GM21423 (cell line): ENCODE results near the gene GPR142.
"Not testable (repeated sequence)": the region's sequence is repeated elsewhere in the genome, so short reads cannot be mapped to it uniquely, and the experiment has no call there.

Experiments used
- ATAC-seq: cut with Tn5 transposase; IDR thresholded peaks from one replicate; pipeline ENCODE4 v1.9.1; 2021; ENCODE audit warnings: mild to moderate bottlenecking, moderate library complexity; ENCODE audit not compliant: unreplicated experiment

GPR142 gene

GRCh38 chr17:74390680-74391653 is 23.7 kb downstream of the GPR142 start:
- ATAC-seq: no peak

- ATAC-seq: no peak
Measured at GRCh38 chr17:74391771-74392170, 24.5 kb downstream of the GPR142 start.

DNA sequence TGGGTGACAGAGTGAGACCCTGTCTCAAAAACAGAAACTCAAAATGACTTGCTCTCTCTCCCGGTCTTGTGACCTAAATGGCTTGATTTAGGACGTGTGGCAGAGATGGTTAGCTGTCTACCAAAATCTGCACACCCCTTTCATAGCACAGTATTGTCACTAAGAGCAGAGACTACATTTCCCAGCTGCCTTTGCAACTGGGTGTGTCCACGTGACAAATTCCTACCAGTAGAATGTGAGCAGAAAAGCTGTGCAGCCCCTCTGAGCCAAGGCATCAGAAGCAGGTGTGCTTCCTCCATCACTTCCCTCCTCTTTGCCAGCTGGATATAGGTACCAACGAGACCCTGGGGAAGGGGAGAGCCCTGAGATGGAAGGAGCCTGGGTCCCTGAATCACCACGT is 25.5 kb downstream of the GPR142 start:
- ATAC-seq: no peak

DNA sequence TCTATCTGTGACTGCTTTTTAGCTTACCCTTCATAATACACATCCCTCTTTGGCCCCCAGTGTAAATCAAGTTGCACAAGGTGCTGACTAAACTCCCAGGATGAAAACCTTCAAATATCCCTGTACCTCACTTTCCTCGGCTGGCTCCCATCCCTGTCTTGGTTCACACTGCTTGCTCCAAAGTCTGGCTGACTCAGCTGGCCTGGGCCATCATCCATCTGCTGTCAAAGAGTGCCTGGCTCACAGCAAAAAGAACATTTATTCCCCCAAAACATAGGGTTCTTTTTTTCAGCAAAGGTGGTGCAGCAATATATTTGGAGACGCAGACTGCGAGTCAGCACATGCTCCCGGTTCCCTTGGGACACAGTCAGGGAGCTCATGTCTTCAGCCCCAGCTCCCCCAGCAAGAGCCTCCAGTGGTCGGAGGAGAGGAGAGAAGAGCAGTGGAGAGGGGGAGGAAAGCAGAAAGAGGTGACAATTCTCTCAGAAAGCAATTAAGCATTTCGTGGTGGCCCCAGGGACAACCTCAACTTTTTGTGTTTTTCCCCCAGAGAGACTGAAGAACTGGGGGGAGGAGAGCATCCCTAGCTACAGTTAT is 26.1 kb downstream of the GPR142 start:
- ATAC-seq: no peak

GRCh38 chr17:74394275-74394950 is 27.1 kb downstream of the GPR142 start:
- ATAC-seq: no peak

DNA sequence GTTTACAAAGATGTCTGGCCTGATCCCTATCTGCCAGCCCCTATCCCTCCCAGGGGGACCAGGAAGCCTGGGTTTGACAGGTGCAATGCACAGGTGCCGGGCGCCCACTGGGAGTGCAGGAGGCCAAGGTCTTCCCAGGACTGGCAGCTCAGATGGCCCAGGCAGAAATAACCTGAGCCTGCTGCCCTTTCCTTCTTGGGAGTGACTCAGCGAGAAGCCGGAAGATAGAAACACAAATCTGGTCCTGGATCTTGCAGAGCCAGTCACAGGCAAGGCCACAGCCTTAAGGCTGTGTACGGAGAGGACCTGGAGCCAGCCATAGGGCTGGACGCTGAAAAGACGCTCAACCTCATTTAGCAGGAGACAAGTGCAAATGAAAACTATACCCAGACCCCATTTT is 27.7 kb downstream of the GPR142 start:
- no peak for ATAC-seq

DNA sequence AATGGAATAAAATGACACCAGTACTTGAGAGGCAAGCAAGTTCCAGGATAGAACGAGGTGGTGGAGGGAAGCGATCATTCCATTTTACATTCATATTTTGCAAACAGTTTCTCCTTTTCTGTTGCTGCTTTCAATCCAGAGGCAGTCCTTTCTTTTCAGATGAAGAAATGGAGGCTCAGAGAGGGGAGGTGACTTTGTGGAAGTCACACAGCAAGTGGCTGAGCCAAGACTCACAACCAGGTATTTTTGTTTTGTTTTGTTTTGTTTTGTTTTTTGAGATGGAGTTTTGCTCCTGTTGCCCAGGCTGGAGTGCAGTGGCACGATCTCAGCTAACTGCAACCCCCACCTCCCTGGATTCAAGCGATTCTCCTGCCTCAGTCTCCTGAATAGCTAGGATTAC is 29.3 kb downstream of the GPR142 start:
- ATAC-seq: no peak

DNA sequence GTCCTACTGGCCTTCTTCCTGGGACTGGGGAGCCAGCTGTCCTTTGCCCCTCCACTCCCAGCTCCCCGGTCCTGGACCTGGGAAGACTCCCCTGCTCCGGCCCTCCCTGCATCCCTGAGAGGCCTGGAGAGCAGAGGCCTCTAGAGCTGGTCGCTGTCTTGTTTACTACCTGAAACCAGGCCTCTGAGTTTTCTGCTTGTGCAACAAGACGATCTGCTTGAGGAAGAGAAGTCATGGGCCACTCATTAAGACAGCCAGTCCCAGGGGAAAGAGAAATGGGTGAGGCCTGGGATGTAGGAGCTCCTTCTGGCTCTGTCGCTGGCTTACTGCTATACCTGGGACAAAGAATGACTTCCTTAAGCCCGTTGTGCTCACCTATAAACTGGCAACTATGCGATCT is 34.7 kb downstream of the GPR142 start:
- no peak for ATAC-seq

GRCh38 chr17:74403512-74404137 is 36.3 kb downstream of the GPR142 start:
- no peak for ATAC-seq

- ATAC-seq: no peak
Measured at GRCh38 chr17:74404218-74404617, 36.9 kb downstream of the GPR142 start.

DNA sequence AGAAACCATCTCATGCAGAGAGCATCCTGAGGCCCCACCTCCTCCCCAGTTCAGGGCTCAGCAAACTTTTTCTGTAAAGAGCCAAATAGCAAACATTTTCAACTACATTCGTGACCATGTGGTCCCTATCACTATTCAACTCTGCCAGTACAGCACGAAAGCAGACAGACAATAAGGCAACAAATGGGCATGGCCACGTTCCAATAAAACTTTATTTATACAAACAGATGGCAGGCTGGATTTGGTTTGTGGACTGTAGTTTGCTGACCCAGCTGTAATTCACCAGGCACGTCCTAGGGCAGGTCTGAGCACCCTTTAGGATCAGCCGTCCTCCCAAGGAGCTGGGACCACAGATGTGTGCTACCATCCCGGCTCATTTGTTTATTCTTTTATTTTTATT is 37.5 kb downstream of the GPR142 start:
- no peak for ATAC-seq

GRCh38 chr17:74405311-74405710 is 38.0 kb downstream of the GPR142 start:
- ATAC-seq: not testable (repeated sequence)

DNA sequence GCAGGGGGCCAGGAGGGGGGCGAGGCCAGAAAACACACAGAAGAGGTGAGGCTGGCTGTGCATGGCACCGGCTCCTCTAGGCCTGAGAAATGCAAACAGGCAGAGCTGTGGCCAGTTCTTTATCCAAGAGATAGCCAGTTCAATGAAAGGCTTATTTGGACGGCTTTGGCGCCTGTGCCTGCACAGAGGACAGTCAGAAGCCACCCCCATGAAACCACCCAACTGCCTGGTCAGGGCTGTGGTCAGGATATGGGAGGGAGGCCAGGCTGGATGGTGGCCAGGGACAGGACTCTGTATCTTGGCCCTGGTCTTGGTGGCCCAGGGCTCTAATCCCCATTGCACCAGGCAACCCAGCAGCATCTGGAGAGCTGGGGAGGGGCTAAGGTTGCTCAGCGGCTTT is 40.1 kb downstream of the GPR142 start:
- ATAC-seq: no peak

GRCh38 chr17:74408262-74408661 is 41.0 kb downstream of the GPR142 start:
- no peak for ATAC-seq

GRCh38 chr17:74408815-74409214 is 41.5 kb downstream of the GPR142 start:
- ATAC-seq: no peak

DNA sequence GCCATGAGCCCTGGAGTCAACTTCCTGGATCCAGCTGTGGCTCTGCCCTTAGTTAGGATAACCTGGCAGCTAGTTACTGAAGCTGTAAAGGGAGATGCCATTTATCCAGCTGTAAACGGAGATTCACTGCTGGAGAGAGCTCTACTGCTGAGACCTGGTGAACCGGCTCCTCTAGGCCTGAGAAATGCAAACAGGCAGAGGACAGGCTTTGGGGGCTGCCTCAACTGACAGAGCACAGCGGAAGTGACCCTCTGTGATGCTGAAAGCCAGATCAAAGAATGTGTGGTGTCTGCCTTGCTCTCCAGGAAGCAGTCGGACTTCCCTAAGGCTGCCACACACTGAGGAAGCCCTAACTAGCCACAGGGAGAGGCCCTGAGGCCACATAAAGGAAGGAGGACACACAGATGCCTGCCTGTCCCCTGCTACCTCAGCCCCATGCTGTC is 42.7 kb downstream of the GPR142 start:
- ATAC-seq: no peak

- ATAC-seq: no peak
Measured at GRCh38 chr17:74412581-74412980, 45.3 kb downstream of the GPR142 start.

GRCh38 chr17:74413491-74413890 is 46.2 kb downstream of the GPR142 start:
- ATAC-seq: no peak

- ATAC-seq: no peak
Measured at GRCh38 chr17:74414510-74414909, 47.2 kb downstream of the GPR142 start.

GRCh38 chr17:74415608-74416396 is 48.5 kb downstream of the GPR142 start:
- ATAC-seq: no peak
